HG03280 (cell line): ENCODE data around the gene PAQR8.

Experiments used
- ATAC-seq: cut with Tn5 transposase; IDR thresholded peaks from one replicate; pipeline ENCODE4 v1.9.1; 2021; ENCODE audit warnings: mild to moderate bottlenecking, moderate library complexity; ENCODE audit not compliant: unreplicated experiment

The PAQR8 gene

DNA sequence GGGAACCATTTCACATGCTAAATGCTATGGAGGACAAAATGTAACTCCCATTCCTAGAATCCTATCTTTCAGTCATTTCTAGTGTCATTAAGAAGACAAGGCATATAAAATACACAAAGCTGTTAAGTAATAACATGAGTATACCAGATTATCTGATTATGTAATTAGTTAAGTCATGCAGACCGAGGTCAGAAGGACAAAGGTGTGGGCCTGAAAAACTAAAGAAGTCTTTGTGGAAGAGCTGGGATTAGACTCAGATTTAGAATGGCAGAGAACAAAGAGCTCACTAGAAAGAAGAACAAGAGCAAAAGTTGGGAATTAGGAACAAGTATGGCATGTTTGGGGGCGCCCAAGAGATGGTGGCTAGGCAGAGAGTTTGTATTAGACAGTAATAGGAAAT, 95.1 kb downstream of the PAQR8 start:
- ATAC-seq = no peak
